B cell (primary cell): Measurements from ENCODE around the gene LHFPL6. TPM values are rescaled to one million over a fixed set of nuclear protein-coding genes. Genes with fewer than 3 reads are reported as not detected.

ENCODE experiments used
- ATAC-seq: fragments of 200-7000 bp; cut with Tn5 transposase; one replicate; pipeline ENCODE4 v1.10.0; 2021; ENCODE audit warnings: low read depth, mild to moderate bottlenecking, moderate number of reproducible peaks, moderate library complexity
- CTCF ChIA-PET: fragments of 350-600 bp; sonication (Branson Sonifier 250); formaldehyde crosslinking; loops from one replicate; lab custom pipeline; 2021; ENCODE audit warnings: antibody characterized with exemption, inconsistent platforms; lab: Charles Lee
- POLR2A ChIA-PET: fragments of 350-600 bp; sonication (Branson Sonifier 250); formaldehyde crosslinking; loops from one replicate; lab custom pipeline; 2021; ENCODE audit warnings: antibody characterized with exemption; lab: Charles Lee
- DNase-seq: peaks from one replicate; pipeline ENCODE4 v3.0.0; 2013
- H2AFZ ChIP-seq: 2 replicates; pipeline ENCODE4 v1.6.1; 2012; ENCODE audit warnings: mild to moderate bottlenecking, low read depth, low read length; ENCODE audit not compliant: insufficient read depth, poor library complexity, severe bottlenecking
- H3K27ac ChIP-seq, 2 donors: 1 replicate in 1 of 2; 2 replicates in 1 of 2; pipeline ENCODE4 v1.5.1; 2012 to 2013; ENCODE audit warnings: low read length in 2 of 2, mild to moderate bottlenecking in 2 of 2, moderate library complexity in 1 of 2
- H3K27me3 ChIP-seq, 4 experiments: fragments of 200-600 bp in 1 of 4; sonication (generic) in 1 of 4; replicated peaks in 1 of 4; 1 replicate in 2 of 4; 2 replicates in 2 of 4; pipeline versions ENCODE4 v1.6.1 to v1.7.0; 2013 to 2016; ENCODE audit warnings: low read length in 3 of 4, mild to moderate bottlenecking in 2 of 4, mixed read lengths in 1 of 4, moderate library complexity in 1 of 4; ENCODE audit not compliant: insufficient read depth in 4 of 4, control insufficient read depth in 3 of 4; ENCODE audit errors: control extremely low read depth in 1 of 4
- H3K36me3 ChIP-seq, 2 experiments: replicated peaks in 1 of 2; 1 replicate in 1 of 2; 2 replicates in 1 of 2; pipeline versions ENCODE4 v1.6.1 to v1.7.1; 2013; ENCODE audit warnings: low read length in 1 of 2; ENCODE audit not compliant: insufficient read depth in 2 of 2, control insufficient read depth in 1 of 2; ENCODE audit errors: control extremely low read depth in 1 of 2, extremely low read depth in 1 of 2
- H3K4me1 ChIP-seq, 2 donors: fragments of 200-600 bp in 1 of 2; sonication (generic) in 1 of 2; 1 replicate in 1 of 2; 2 replicates in 1 of 2; pipeline versions ENCODE4 v1.5.1 to v1.6.1; 2013 to 2017; ENCODE audit warnings: low read length in 2 of 2; ENCODE audit not compliant: control insufficient read depth in 2 of 2, insufficient read depth in 2 of 2
- H3K4me2 ChIP-seq: replicated peaks from 2 replicates; pipeline ENCODE3; 2012; ENCODE audit warnings: mild to moderate bottlenecking, low read depth, low read length; ENCODE audit not compliant: poor library complexity, severe bottlenecking
- H3K4me3 ChIP-seq, 5 experiments: fragments of 200-600 bp in 1 of 5; sonication (generic) in 1 of 5; 1 replicate in 3 of 5; 2 replicates in 2 of 5; pipeline versions ENCODE4 v1.5.1 to v1.7.0; 2011 to 2016; ENCODE audit warnings: low read length in 4 of 5, mild to moderate bottlenecking in 4 of 5, low read depth in 2 of 5, control low read depth in 1 of 5, moderate library complexity in 1 of 5; ENCODE audit not compliant: insufficient read depth in 1 of 5; ENCODE audit errors: control extremely low read depth in 1 of 5, extremely low read depth in 1 of 5
- H3K79me2 ChIP-seq: fragments of 200-600 bp; sonication (generic); one replicate; pipeline ENCODE4 v1.6.0; 2016; ENCODE audit warnings: low read length; ENCODE audit not compliant: control insufficient read depth, insufficient read depth
- H3K9ac ChIP-seq: fragments of 200-600 bp; sonication (generic); 2 replicates; pipeline ENCODE4 v1.6.1; 2017; ENCODE audit warnings: mild to moderate bottlenecking, low read length, moderate library complexity
- H3K9me3 ChIP-seq, 3 donors: one replicate each; pipeline versions ENCODE4 v1.6.1 to v1.7.1; 2013; ENCODE audit warnings: low read length in 2 of 3; ENCODE audit not compliant: control insufficient read depth in 2 of 3, insufficient read depth in 1 of 3; ENCODE audit errors: control extremely low read depth in 1 of 3
- H4K20me1 ChIP-seq: 2 replicates; pipeline ENCODE4 v1.6.0; 2012; ENCODE audit warnings: mild to moderate bottlenecking, low read length; ENCODE audit not compliant: insufficient read depth, control insufficient read depth, poor library complexity, severe bottlenecking
- H3K27ac Mint-ChIP-seq: one replicate; pipeline ENCODE4 v1.8.0; 2021; ENCODE audit warnings: mixed read lengths
- H3K27me3 Mint-ChIP-seq: one replicate; pipeline ENCODE4 v1.8.0; 2021; ENCODE audit warnings: mixed read lengths
- H3K4me1 Mint-ChIP-seq: one replicate; pipeline ENCODE4 v1.8.0; 2021; ENCODE audit warnings: mixed read lengths
- H3K4me3 Mint-ChIP-seq: one replicate; pipeline ENCODE4 v1.8.0; 2021; ENCODE audit warnings: mixed read lengths
- H3K9me3 Mint-ChIP-seq: one replicate; pipeline ENCODE4 v1.8.0; 2022; ENCODE audit warnings: mixed read lengths; ENCODE audit not compliant: insufficient read depth
- EZH2 ChIP-seq: IDR thresholded peaks from 2 replicates; pipeline ENCODE4 v1.6.1; 2012; ENCODE audit warnings: borderline replicate concordance, low read depth, mild to moderate bottlenecking, moderate library complexity, low read length; ENCODE audit not compliant: insufficient read depth, poor library complexity, severe bottlenecking
- WGBS: methylation state at CpG from one replicate; pipeline ENCODE4 v1.1.5; 2013; ENCODE audit warnings: missing lambda C conversion rate; ENCODE audit not compliant: insufficient coverage; 5-methylcytosine and 5-hydroxymethylcytosine counted together
- intact Hi-C: fragments of 100-400 bp; cut with micrococcal nuclease; formaldehyde crosslinking; loops from one replicate; pipeline ENCODE4 v1.10.0; 2022
- polyA plus RNA-seq: library from polyadenylated mRNA; depleted of rRNA; stranded (reverse); fragments of >200 nt; gene quantifications from 2 replicates; pipeline ENCODE4 v1.2.3, GENCODE V29; 2012
- total RNA-seq, 2 donors: library from RNA; stranded (reverse); fragments of 120-200 nt in 1 of 2; gene quantifications; 1 replicate in 1 of 2; 2 replicates in 1 of 2; pipeline versions ENCODE4 v1.2.3 to v1.2.4, GENCODE V29; 2013 to 2022
- TF ChIP-seq, protein P1 (sequence below): fragments of 200-600 bp; IDR thresholded peaks from one replicate; pipeline ENCODE4 v1.8.0; 2022; ENCODE audit warnings: antibody characterized with exemption, mild to moderate bottlenecking

The LHFPL6 gene
- total and polyA plus RNA-seq, 2 donors (not counting 1 experiment from before 2014, with no cell fraction given) = 0.01 TPM; not detected in 1

DNA sequence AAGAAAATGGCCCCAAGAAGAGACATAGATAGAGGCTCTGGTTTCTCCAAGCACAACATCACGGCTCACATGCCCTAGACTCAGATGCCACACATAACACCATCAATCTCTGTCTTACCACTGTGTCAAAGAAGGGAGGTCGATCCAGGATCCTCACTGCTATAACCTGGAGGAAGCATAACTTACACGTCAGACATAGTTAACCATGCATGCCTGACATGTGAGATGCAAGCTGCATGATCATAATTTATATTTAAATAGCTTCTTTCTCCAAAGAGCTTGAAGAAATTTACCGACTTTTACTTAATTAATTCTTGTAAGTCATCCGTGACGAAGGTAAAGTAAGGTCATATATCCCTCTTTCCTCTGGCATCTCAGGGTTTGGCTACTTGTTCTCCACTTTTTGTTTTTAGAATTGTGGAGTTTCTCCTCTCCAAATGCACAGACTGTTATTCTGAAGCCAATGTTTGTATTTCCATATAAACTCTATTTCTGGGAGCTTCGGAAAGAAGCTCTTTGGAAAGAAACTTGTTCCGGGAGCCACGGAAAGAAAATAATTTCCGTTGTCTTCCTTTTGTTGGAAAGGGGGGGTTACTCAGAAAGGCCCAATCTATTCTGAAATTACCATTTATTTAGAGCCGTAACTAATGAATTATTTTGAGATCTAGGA is 205.6 kb downstream of the LHFPL6 start:
- Histone ChIP-seq H3K27ac (no peak overlapping the region), H3K36me3 (no peaks in the 10 kb centered on the region), H2AFZ (no peak overlapping the region), H3K4me1 (no peaks in the 10 kb centered on the region), H4K20me1 (no peaks in the 10 kb centered on the region), H3K79me2 (no peaks in the 10 kb centered on the region), H3K9me3 (no peaks in the 10 kb centered on the region), H3K4me2 (no peak overlapping the region), H3K4me3 (no peak overlapping the region), H3K9ac (no peak overlapping the region), H3K27me3 (no peaks in the 10 kb centered on the region)
- no peak for TF ChIP-seq EZH2
- TF ChIP-seq, protein P1, sequence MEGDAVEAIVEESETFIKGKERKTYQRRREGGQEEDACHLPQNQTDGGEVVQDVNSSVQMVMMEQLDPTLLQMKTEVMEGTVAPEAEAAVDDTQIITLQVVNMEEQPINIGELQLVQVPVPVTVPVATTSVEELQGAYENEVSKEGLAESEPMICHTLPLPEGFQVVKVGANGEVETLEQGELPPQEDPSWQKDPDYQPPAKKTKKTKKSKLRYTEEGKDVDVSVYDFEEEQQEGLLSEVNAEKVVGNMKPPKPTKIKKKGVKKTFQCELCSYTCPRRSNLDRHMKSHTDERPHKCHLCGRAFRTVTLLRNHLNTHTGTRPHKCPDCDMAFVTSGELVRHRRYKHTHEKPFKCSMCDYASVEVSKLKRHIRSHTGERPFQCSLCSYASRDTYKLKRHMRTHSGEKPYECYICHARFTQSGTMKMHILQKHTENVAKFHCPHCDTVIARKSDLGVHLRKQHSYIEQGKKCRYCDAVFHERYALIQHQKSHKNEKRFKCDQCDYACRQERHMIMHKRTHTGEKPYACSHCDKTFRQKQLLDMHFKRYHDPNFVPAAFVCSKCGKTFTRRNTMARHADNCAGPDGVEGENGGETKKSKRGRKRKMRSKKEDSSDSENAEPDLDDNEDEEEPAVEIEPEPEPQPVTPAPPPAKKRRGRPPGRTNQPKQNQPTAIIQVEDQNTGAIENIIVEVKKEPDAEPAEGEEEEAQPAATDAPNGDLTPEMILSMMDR = no peak
- ATAC-seq (no peak), DNase-seq (no peak)
- ChIA-PET POLR2A (no interaction called here), CTCF (no interaction called here)
- H3K27me3 Mint-ChIP-seq = no peaks in the 10 kb centered on the region
- 100% methylated on average over 1 of the region's 11 CpGs for WGBS
- intact Hi-C loops = no loop called here
- H3K4me3 Mint-ChIP-seq = no peak overlapping the region
- no peaks in the 10 kb centered on the region for H3K4me1 Mint-ChIP-seq
- no peaks in the 10 kb centered on the region for H3K9me3 Mint-ChIP-seq
- no peak overlapping the region for H3K27ac Mint-ChIP-seq

DNA sequence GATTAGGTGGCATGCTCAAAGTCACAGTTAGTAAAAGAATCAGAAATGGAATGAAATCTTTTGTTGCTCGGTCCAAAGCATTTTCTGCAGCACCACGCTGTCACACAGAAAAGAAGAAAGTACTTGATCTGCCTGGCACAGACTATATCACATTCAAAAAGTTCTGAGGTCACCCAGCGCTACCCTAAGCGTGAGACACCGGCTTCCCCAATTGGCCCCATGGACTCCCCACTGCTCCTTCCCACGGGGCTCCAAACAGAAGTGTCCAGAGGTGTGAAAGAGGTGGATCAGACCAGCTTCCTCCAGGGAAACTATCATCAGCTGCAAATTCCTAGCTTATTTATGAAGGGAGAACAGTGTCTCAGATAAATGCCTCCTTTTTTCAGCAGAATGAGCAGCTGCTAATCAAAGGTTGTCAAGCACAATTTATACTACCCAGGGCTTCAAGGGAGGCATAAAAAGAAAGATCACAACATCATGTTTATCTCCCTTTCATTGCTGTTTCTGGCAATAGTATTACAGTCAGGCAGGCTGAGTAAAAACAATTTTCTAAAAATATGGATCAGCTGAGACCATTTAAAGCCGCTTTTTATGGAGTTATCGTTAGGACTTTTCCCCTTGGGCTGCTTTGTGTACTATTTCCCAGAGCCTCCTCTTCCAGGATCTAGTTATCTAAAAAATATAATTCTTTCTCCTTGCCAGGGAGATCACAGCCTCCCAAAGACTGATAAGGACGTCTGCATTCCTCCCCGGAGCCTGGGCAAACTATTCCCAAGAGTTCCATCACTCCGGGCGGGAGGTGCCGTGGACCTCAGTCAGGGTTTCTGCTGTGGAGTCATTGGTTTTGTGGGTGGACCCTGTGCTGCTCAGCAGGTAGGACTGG is 208.0 kb downstream of the LHFPL6 start:
- Histone ChIP-seq H3K27ac (no peak overlapping the region), H3K9ac (no peak overlapping the region), H3K27me3 (no peaks in the 10 kb centered on the region), H3K4me1 (no peaks in the 10 kb centered on the region), H3K4me2 (no peak overlapping the region), H3K79me2 (no peaks in the 10 kb centered on the region), H3K4me3 (no peak overlapping the region), H2AFZ (no peak overlapping the region), H3K36me3 (no peaks in the 10 kb centered on the region), H3K9me3 (no peaks in the 10 kb centered on the region), H4K20me1 (no peaks in the 10 kb centered on the region)
- 97% methylated on average over 4 of the region's 13 CpGs for WGBS
- no peaks in the 10 kb centered on the region for H3K9me3 Mint-ChIP-seq
- ATAC-seq = no peak
- TF ChIP-seq, protein P1 = no peak
- TF ChIP-seq EZH2 = no peak
- H3K4me1 Mint-ChIP-seq = no peaks in the 10 kb centered on the region
- intact Hi-C loops = no loop called here
- CTCF ChIA-PET = no interaction called here
- no peak overlapping the region for H3K27ac Mint-ChIP-seq
- H3K4me3 Mint-ChIP-seq = no peak overlapping the region
- no peak for DNase-seq
- POLR2A ChIA-PET = no interaction called here
- H3K27me3 Mint-ChIP-seq = no peaks in the 10 kb centered on the region
